Stimulated activated CD8-positive, alpha-beta memory T cell treated with anti-CD3 and anti-CD28 coated beads, Interleukin-12 subunit alpha, Interleukin-12 subunit beta, amount 100 ng/mL, for 24 hours (primary cell): ENCODE data around the gene AHCY.
"Not testable (repeated sequence)": the region's sequence is repeated elsewhere in the genome, so short reads cannot be mapped to it uniquely, and the experiment has no call there.

Source experiments
- DNase-seq: peaks from one replicate; pipeline ENCODE4 v3.0.0-alpha.2; 2020; ENCODE audit errors: extremely low read depth

AHCY gene

DNA sequence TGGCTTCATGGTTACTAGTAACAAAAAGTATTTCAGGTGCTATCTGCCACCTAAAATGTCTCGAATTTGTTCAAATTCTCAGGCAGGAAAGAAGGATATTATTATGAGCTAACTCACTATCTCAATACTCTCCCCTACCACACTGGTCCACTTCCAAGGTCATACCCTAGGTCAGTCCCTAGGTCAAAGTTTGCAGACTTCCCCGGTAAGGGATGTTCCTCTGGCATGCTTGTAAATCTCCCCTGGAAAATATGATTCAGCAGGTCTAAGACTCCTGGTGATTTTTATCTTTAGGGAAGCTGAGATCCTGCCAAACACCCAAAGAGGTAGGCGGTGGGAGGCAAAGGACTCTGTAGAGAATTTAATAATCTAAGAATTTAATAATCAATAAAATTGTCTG lies 6.7 kb downstream of the AHCY start:
- no peak for DNase-seq

DNA sequence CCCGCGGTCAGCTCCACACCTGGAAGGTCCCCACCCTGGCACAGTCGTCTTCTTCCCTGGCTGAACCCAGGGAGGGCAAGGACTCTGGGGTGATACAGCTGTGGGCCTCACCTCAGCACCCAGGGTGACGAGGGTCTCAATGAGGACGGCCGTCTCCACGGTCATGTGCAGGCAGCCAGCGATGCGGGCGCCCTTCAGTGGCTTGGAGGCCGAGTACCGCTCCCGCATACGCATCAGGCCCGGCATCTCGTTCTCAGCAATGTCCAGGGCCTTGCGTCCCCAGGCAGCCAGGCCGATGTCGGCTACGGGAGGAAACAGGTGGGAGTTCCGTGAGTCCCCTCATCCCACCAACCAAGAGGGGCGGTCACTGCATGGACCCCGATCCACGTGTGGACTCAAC lies 7.9 kb downstream of the AHCY start:
- no peak for DNase-seq

- DNase-seq = no peak
These were observed 8.6 kb downstream of the AHCY start for GRCh38 chr20:34294563-34294962.

DNA sequence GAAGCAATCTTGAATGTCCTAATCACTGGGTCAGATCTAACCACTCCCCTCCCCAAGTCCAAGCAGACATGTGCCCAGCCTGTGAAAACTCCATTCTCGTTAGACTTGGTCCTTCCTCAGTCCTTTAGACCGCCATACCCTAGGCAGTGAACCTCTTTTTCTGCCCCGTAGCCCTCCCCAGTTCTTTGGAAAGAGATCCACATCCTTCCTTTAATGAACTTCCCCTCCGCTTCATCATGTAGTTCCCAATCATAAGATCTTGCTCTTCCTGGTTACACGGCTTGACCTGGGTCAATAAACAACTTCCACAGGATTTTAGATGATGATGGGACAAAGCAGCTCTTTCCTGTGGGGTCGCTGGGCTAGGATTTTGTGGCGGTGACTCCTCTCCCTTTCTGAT lies 9.6 kb downstream of the AHCY start:
- DNase-seq = no peak

DNA sequence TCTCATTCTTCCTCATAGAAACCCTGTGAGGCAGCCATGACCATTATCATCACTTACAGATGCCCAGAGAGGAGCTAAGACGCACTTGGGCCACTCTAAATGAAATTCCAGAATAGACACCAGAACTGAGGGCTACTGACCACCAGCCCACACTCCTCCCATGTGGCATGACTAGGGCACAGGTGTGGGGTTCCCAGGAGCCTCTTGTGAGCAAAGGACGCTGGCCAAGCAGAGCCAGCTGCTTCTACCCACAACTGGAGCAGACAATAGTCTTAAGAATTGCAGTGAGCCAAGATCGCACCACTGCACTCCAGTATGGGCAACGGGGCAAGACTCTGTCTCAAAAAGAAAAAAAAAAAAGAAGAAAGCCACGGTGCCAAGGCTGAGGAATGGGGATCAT lies 10.0 kb downstream of the AHCY start:
- DNase-seq = no peak

GRCh38 chr20:34292496-34292895 lies 10.7 kb downstream of the AHCY start:
- DNase-seq = no peak

DNA sequence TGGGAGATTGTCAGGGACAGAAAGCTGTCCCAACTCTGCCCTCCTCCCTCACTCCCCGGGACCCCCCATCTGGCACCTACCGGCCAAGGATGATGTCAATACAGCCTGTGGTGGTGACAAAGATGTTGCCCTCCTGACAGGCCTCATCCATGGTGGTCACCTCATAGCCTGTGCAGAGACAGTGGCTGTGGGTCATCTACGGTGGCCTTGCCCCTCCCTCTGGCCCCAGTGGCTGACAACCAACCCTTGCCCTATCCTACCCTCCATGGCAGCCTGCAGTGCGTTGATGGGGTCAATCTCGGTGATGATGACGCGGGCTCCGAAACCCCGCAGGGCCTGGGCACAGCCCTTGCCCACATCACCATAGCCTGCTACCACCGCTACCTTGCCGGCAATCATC lies 12.7 kb downstream of the AHCY start:
- no peak for DNase-seq

DNA sequence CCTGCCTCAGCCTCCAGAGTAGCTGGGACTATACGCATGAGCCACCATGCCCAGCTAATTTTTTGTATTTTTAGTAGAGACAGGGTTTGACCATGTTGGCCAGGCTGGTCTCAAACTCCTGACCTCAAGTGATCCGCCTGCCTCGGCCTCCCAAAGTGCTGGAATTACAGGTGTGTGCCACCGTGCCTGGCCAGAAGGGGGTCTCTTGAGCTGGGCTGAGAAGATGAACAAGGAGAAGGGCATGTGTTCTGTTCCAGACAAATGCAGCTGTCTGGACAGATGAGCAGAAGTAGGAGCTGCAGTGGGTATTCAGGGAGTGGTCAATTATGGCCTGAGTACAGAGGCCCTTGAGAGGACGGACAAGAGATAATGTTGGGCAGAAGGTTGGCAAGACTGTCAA lies 15.7 kb downstream of the AHCY start:
- not testable (repeated sequence) for DNase-seq

DNA sequence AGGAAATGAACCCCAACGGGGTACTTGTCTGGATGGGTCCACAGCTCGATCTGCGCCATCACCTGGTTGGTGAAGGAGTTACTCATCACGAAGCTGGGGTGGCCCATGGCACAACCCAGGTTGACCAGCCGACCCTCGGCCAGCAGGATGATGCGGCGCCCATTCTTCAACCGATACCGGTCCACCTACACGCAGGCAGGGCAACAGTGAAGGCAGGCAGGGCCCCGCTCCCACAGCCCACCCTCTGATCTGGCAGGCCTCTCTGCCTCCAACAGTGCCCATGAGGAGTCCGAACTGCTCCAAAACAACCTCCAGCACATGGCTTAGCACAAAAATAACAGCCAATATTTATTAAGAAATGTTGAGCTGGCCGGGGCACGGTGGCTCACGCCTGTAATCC lies 17.7 kb downstream of the AHCY start:
- DNase-seq = no peak

DNA sequence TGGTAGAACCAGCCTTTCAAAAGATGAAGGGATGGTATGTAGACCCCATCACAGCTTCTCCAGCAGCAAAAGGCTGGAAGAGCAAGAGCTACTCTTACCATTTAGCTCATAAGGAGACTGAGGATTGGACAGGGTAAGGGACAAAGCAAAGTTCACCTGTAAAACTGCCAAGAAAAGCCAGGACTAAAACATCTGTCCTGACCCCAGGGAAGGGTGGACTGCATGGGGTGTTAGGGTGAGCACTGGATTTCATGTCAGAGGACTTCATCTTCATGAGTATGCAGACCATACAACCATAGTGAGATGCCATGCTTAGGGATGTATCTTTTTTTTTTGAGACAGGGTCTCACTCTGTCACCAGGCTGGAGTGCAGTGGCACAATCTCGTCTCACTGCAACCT lies 19.3 kb downstream of the AHCY start:
- no peak for DNase-seq

DNA sequence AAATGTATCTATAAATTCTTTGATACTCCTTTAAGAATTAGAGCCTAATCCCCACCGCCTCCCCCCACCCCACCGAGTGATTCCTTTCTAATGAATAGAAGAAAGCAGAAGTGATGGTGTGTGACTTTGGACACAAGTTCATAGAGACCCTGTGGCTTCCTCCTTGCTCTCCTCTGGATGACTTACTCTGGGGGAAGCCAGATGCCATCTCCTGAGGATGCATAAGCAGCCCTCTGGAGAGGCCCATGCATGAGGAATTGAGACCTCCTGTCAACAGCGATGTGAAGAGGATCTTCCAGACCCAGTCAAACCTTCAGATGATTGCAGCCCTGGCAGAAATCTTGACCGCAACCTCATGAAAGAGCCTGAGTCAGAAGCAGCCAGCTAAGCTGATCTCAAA lies 21.1 kb downstream of the AHCY start:
- no peak for DNase-seq

DNA sequence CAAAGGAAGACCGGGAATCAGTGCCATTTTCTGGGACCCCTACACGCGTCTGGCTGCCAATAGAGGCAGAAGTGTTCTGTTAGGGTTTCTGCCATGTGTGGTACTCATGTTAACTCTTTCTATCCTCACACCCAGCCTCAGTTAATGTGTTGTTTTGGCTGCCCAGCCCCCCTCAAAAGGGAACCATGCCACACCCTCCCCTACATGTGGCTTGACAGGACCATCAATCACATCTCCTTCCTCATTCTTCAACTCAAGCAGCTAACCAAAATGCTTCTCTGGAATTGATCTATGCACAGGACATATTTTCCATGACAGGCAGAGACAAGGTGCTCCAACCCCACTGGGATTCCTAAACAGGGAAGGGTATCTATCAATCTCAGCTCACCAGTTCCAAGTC lies 22.0 kb downstream of the AHCY start:
- no peak for DNase-seq

- no peak for DNase-seq
These were observed 28.5 kb downstream of the AHCY start for GRCh38 chr20:34274694-34275093.

DNA sequence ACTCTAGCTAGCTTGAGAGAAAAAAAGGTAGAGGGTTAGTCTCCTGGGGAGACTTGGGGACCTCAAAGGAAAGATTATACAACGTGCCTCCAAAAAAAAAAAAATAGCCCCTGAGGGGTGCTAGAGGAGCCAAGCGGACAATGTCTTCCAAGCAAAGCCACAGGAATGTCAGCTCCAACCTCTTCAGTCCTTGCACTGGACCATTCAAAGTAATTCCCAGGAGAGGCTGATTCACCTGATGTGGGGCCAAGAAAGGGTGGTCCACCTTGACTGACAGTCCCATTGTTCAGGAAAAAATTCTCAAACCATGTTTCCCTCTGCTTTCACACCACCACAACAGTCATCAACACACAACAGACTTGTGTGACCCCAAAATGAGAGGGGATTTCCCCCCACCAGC lies 31.2 kb downstream of the AHCY start:
- no peak for DNase-seq

DNA sequence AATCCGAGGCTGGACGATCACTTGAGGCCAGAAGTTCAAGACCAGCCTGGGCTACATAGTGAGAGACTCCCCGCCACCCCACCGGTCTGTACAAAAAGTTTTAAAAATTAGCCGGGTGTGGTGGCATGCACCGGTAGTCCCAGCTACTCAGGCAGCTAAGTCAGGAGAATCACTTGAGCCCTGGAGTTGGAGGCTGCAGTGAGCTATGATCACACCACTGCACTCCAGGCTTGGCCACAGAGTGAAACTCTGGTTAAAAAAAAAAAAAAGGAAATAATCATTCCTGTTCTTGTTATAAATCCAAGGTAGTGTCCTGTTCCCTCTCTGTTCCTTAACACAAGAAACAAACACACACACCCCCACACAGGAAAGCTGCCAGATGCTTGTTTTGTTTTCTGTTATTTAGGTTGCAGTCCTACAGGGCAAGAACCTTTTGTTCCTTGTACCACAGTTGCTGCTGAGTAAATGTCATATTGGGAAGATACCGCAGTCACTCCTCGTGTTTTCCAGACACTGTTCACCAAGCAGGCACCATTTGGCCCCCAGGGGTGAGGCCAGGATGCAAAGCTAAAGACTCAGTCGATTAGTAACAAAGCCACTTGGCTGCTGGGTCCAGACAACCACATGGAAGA lies 33.0 kb downstream of the AHCY start:
- no peak for DNase-seq

DNA sequence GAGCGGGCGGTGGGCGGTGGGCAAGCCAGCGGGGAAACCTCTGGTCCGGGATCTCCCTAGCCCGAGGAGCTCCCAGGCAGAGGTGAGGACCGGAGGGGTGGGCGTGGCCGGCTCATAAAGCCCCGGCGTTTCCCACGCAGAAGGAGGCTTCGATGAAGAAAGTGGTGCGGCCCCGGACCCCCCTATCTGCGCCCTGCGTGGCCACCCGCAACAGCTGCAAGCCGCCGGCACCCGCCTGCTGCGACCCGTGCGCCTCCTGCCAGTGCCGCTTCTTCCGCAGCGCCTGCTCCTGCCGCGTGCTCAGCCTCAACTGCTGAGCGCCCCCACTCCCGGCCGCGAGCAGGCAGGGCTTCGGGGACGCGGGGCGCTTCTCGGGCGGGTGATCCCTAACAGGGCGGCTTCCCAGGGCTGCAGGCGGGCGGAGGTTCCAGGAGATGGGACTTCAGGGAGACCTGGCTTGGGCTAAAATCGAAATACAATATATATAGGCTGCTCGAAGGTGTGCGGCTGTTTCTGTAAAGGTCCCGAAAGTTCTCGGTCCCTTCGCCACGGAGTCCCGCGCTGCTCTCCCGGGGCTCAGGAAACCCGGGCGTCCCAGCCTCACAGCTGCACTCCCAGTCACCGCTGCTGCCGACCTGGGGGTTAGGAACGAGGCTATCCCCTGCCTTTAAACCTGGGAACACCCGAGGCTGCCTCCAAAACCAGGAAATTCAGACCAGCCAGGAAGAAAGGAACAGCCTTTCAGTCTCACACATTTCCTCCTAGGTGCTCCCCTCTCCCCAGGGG lies 34.1 kb downstream of the AHCY start:
- DNase-seq = no peak

DNA sequence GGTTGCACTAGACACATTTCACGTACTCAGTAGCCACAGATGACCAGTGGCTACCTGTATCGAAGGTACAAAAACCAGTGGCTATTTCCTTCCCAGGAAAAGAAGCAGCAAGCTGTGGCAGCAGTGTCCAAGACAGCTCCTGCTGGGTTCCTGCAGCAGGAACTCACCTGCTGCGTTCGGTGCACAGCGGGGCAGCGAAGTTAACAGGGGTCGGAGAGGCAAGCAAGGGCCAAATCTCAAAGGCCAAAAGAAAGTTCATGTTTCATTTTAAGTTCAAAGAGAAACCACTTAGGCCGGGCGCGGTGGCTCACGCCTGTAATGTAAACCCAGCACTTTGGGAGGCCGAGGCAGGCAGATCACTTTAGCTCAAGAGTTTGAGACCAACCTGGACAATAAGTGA lies 35.0 kb downstream of the AHCY start:
- no peak for DNase-seq

DNA sequence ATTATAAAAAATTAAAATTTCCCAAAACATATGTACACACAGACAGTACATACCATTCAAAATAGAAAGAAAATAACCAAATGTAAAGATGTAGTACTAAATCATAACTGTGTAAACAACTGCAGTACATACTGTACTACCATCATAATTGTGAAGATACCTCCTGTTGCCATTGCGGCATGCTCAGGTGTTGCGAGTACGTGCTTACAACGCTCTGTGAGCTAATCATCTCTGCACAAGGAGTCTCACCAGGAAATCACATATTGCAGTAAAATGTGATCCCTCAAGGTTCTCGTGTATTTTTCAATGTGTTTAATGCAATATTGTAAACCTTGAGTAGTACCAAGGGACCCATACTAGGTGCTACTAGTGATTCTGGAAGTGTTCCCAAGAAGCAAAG lies 39.0 kb downstream of the AHCY start:
- no peak for DNase-seq

DNA sequence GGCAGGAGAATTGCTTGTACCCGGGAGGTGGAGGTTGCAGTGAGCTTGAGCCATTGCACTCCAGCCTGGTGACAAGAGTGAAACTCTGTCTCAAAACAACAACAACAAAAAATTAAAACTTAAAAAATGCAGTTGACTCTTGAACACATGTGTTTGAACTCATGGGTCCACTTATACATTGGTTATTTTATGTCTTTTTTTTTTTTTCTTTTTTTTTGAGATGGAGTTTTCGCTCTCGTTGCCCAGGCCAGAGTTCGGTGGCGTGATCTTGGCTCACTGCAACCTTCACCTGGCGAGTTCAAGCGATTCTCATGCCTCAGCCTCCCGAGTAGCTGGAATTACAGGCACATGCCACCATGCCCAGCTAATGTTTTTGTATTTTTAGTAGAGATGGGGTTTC lies 39.7 kb downstream of the AHCY start:
- DNase-seq = not testable (repeated sequence)

DNA sequence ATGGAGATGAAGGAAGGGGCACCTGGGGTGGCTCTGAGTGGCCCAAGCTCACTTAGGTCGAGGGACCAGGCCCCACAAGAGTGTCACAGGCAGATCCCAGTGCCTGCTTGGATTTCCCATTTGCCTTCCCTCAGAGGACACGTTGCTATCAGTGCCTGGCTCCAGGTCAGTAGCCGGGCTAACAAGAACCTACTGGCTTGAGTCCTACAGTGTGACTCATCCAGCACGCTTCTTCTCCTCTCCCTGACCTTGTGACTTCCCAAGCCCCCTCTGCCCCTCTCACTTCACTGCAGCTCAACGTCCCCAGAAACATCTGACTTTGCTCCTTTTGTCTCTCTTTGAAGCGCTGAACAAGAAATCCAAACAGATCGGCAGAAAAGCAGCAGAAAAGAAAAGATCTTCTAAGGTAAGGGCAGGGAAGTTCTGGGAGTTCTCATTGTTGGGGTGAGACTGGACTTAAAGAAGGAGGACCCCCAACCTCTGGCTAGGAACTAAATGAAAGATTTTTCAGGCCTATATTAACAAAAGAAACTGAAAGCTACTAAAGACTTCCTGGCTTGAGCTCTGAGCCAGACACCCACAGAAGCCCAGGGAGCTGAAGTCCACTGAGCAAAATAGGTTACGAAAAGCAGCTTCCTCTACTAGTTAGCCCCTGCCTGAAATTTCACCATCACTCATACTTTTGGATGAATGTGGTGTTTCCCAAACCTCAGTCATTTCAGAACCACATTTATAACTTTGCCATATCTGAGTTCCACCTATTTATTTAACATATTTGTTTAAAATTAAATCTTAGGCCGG lies 40.5 kb downstream of the AHCY start:
- no peak for DNase-seq

GRCh38 chr20:34260208-34260942 lies 42.8 kb downstream of the AHCY start:
- DNase-seq = no peak

DNA sequence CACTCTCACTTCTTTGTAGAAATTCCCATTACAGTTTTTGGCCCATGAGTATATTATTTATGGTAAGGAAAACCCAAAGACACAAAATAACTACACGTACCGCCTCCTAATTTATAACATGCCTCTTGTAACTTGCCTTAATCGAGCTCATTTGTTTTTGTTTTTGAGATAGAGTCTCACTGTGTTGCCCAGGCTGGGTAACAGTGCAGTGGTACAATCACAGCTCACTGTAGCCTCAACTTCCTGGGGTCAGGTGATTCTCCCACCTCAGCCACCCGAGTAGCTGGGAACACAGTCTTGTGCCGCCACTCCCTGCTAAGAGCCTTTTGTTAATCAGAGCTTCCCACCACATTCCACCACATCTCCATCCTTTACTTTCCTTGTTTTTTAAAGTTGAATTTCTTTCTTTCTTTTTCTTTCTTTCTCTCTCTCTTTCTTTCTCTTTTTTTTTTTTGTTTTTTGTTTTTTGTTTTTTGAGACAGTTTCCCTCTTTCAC lies 46.5 kb downstream of the AHCY start:
- DNase-seq = no peak
